Measurements from ENCODE around the gene GYPC. TPM values are rescaled to one million over a fixed set of nuclear protein-coding genes. Genes with fewer than 3 reads are reported as not detected.

Gene GYPC
- total RNA-seq, 1 experiment from 2014 or later, result 28.1 TPM

- Mint-ChIP-seq H3K36me3 (no peaks in the 10 kb centered on the region), H3K4me1 (peaks cover 15% of the 10 kb centered on the region)
- POLR2A ChIA-PET, result no interaction called here
These were observed 8.7 kb downstream of the GYPC start for GRCh38 chr2:126664639-126665038.

DNA sequence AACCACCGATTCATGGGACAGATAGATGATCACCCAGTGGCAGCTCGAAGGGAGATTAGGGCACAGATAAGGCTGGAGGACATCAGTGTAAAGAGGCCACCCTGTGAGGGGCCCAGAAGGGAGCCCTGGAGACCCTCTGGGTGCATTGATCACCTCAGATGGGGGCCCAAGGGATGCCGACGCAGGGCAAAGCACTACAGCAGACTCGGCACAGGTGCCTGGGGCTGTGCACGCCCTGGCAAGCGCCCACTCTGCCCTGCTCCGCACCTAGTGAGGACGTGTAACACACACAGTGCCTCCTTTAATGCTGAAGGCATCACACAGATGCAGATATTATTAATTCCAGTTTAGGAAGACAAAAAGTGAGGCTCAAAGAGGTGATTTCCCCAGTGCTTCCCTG, 9.5 kb downstream of the GYPC start:
- TF ChIP-seq PRDM15 (CRISPR knock-in tag; IDR thresholded peaks at IDR 0.05) (no peak), JAZF1 (CRISPR knock-in tag; IDR thresholded peaks at IDR 0.05) (no peak), RELA (CRISPR knock-in tag; IDR thresholded peaks at IDR 0.05; ENCODE audit: borderline replicate concordance) (no peak), OVOL2 (CRISPR knock-in tag; IDR thresholded peaks at IDR 0.05; ENCODE audit: borderline replicate concordance) (no peak), E2F4 (CRISPR knock-in tag; IDR thresholded peaks at IDR 0.05; ENCODE audit: borderline replicate concordance, low read depth) (no peak), ZNF138 (CRISPR knock-in tag; conservative IDR thresholded peaks at IDR 0.05) (no peak), USF2 (CRISPR knock-in tag; IDR thresholded peaks at IDR 0.05) (no peak), IRF2 (CRISPR knock-in tag; IDR thresholded peaks at IDR 0.05; ENCODE audit: borderline replicate concordance, low read depth) (no peak), GABPB1 (CRISPR knock-in tag; IDR thresholded peaks at IDR 0.05) (no peak)
- TF ChIP-seq, protein P1, sequence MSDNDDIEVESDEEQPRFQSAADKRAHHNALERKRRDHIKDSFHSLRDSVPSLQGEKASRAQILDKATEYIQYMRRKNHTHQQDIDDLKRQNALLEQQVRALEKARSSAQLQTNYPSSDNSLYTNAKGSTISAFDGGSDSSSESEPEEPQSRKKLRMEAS (CRISPR knock-in tag; IDR thresholded peaks at IDR 0.05), result no peak
- TF ChIP-seq, protein P2, sequence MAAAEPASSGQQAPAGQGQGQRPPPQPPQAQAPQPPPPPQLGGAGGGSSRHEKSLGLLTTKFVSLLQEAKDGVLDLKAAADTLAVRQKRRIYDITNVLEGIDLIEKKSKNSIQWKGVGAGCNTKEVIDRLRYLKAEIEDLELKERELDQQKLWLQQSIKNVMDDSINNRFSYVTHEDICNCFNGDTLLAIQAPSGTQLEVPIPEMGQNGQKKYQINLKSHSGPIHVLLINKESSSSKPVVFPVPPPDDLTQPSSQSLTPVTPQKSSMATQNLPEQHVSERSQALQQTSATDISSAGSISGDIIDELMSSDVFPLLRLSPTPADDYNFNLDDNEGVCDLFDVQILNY (CRISPR knock-in tag; IDR thresholded peaks at IDR 0.05), result no peak
- TF ChIP-seq, protein P3, sequence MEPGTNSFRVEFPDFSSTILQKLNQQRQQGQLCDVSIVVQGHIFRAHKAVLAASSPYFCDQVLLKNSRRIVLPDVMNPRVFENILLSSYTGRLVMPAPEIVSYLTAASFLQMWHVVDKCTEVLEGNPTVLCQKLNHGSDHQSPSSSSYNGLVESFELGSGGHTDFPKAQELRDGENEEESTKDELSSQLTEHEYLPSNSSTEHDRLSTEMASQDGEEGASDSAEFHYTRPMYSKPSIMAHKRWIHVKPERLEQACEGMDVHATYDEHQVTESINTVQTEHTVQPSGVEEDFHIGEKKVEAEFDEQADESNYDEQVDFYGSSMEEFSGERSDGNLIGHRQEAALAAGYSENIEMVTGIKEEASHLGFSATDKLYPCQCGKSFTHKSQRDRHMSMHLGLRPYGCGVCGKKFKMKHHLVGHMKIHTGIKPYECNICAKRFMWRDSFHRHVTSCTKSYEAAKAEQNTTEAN (CRISPR knock-in tag; IDR thresholded peaks at IDR 0.05), result no peak
- TF ChIP-seq, protein P4, sequence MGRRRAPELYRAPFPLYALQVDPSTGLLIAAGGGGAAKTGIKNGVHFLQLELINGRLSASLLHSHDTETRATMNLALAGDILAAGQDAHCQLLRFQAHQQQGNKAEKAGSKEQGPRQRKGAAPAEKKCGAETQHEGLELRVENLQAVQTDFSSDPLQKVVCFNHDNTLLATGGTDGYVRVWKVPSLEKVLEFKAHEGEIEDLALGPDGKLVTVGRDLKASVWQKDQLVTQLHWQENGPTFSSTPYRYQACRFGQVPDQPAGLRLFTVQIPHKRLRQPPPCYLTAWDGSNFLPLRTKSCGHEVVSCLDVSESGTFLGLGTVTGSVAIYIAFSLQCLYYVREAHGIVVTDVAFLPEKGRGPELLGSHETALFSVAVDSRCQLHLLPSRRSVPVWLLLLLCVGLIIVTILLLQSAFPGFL (CRISPR knock-in tag; IDR thresholded peaks at IDR 0.05; ENCODE audit: borderline replicate concordance), result no peak
- TF ChIP-seq, protein P5, sequence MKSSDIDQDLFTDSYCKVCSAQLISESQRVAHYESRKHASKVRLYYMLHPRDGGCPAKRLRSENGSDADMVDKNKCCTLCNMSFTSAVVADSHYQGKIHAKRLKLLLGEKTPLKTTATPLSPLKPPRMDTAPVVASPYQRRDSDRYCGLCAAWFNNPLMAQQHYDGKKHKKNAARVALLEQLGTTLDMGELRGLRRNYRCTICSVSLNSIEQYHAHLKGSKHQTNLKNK (CRISPR knock-in tag; IDR thresholded peaks at IDR 0.05), result no peak
- DNase-seq (ENCODE audit: low spot score) (no peak), ATAC-seq (no peak)
- Mint-ChIP-seq H3K4me3 (no peak overlapping the region), H3K27ac (no peak overlapping the region; the same call in 1 of the 2 replicates), H3K27me3 (ENCODE audit: low read depth) (no peaks in the 10 kb centered on the region), H3K36me3 (no peaks in the 10 kb centered on the region), H3K4me1 (peaks cover 15% of the 10 kb centered on the region), H3K9me3 (no peaks in the 10 kb centered on the region)
- CTCF ChIA-PET, result no interaction called here
- POLR2A ChIA-PET, result no interaction called here

More at GRCh38 chr2:126664639-126665038, 8.7 kb downstream of the GYPC start:
- CTCF ChIA-PET, result no interaction called here
- Mint-ChIP-seq H3K9me3 (no peaks in the 10 kb centered on the region), H3K4me3 (no peak overlapping the region), H3K27ac (no peak overlapping the region), H3K27me3 (ENCODE audit: low read depth) (no peaks in the 10 kb centered on the region)
- DNase-seq (ENCODE audit: low spot score) (no peak), ATAC-seq (no peak)
- no peak for TF ChIP-seq ZNF232 (CRISPR knock-in tag; IDR thresholded peaks at IDR 0.05)
- no peak for TF ChIP-seq SMAD4 (CRISPR knock-in tag; IDR thresholded peaks at IDR 0.05)
- no peak for TF ChIP-seq ZNF396 (CRISPR knock-in tag; IDR thresholded peaks at IDR 0.05; ENCODE audit: borderline replicate concordance)
- TF ChIP-seq, protein P6, sequence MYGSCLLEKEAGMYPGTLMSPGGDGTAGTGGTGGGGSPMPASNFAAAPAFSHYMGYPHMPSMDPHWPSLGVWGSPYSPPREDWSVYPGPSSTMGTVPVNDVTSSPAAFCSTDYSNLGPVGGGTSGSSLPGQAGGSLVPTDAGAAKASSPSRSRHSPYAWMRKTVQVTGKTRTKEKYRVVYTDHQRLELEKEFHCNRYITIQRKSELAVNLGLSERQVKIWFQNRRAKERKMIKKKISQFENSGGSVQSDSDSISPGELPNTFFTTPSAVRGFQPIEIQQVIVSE (CRISPR knock-in tag; IDR thresholded peaks at IDR 0.05; ENCODE audit: borderline replicate concordance), result no peak
- no peak for TF ChIP-seq SMAD3 (CRISPR knock-in tag; IDR thresholded peaks at IDR 0.05; ENCODE audit: borderline replicate concordance)
- no peak for TF ChIP-seq RELA (CRISPR knock-in tag; IDR thresholded peaks at IDR 0.05; ENCODE audit: borderline replicate concordance)
- no peak for TF ChIP-seq TEAD1 (CRISPR knock-in tag; IDR thresholded peaks at IDR 0.05)
- no peak for TF ChIP-seq ZNF138 (CRISPR knock-in tag; conservative IDR thresholded peaks at IDR 0.05)
